Vagina (tissue), 2 donors: ENCODE data around the gene KRT9. TPM values are rescaled to one million over a fixed set of nuclear protein-coding genes. Genes with fewer than 3 reads are reported as not detected.
"Not testable (repeated sequence)": the region's sequence is repeated elsewhere in the genome, so short reads cannot be mapped to it uniquely, and the experiment has no call there.

Source experiments
- DNase-seq, 2 donors: peaks; one replicate each; pipeline ENCODE4 v3.0.0-alpha.2; 2017; ENCODE audit errors: extremely low spot score in 2 of 2
- H3K27ac ChIP-seq: fragments of 200-600 bp; sonication (generic); one replicate; pipeline ENCODE4 v1.5.1; 2019
- H3K27me3 ChIP-seq: fragments of 200-600 bp; sonication (generic); one replicate; pipeline ENCODE4 v1.5.1; 2019
- H3K36me3 ChIP-seq, 2 donors: fragments of 200-600 bp; sonication (generic); one replicate each; pipeline ENCODE4 v1.5.1; 2017 to 2019
- H3K4me1 ChIP-seq: fragments of 200-600 bp; sonication (generic); one replicate; pipeline ENCODE4 v1.5.1; 2019
- H3K4me3 ChIP-seq, 2 donors: fragments of 200-600 bp; sonication (generic); 1 replicate in 1 of 2; 2 replicates in 1 of 2; pipeline ENCODE4 v1.5.1; 2016 to 2019
- H3K9me3 ChIP-seq: fragments of 200-600 bp; sonication (generic); one replicate; pipeline ENCODE4 v1.5.1; 2019
- POLR2A ChIP-seq, 2 donors: fragments of 450-650 bp; IDR thresholded peaks; one replicate each; pipeline ENCODE4 v1.6.1; 2017; ENCODE audit warnings: antibody characterized with exemption in 2 of 2, mild to moderate bottlenecking in 2 of 2, moderate library complexity in 2 of 2
- POLR2AphosphoS5 ChIP-seq, 2 donors: sonication (generic); formaldehyde crosslinking; IDR thresholded peaks; one replicate each; pipeline ENCODE4 v1.9.0; 2017; ENCODE audit warnings: antibody characterized with exemption in 2 of 2, mild to moderate bottlenecking in 2 of 2, low read depth in 1 of 2; ENCODE audit not compliant: insufficient read depth in 1 of 2
- intact Hi-C: fragments of 100-400 bp; cut with DNase I; formaldehyde crosslinking; loops from one replicate; pipeline ENCODE4 v1.15.1; 2023
- total RNA-seq: library from RNA; depleted of rRNA; stranded (reverse); fragments of >200 nt; gene quantifications from one replicate; pipeline ENCODE4 v1.2.3, GENCODE V29; 2016
- TF ChIP-seq, protein P1 (sequence below), 3 experiments: fragments of 450-650 bp in 2 of 3; fragments of 200-600 bp in 1 of 3; sonication (generic) in 1 of 3; IDR thresholded peaks; one replicate each; pipeline ENCODE4 v1.5.1; 2017 to 2019; ENCODE audit warnings: antibody characterized with exemption in 3 of 3, mild to moderate bottlenecking in 2 of 3, moderate library complexity in 2 of 3

The KRT9 gene
- total RNA-seq, 1 donor from 2014 or later = not detected

DNA sequence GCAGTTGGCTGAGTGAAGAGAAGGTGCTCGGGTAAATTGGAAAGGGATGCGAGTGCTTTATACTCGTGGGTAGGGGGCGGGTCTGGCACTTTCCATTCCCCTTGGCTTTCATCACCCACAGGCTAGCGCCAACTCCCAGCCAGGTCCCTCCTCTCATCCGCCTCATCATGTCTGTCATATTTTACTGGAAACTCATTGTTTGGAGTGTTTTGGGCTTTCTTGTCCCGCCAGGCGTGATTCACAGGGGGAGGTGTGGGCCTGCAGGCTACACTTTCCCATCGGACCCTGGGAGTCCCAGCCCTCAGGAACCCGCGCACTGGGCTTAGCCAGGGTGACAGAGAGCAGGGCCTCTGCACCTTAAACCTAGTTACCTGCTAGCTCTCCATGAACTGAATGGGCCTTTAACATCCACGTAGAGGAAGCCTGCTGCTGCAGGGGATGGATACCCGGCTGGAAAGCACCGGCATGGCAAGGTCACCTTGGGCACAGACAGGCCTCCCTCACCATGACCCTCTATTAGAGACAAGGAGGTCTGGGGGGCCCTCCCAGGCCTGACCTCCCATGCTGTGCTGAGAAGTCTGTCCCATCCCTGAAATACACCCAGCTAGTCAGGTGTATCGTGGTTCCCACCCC lies 15.1 kb upstream of the KRT9 start, which contains the start of gene KRT14:
TSS of gene KRT14 (minus strand) at position 33 of the 633 bp plus-strand sequence. CDS start 61 bp downstream, outside the sequence.
- Histone ChIP-seq H3K27me3 (no peaks in the 10 kb centered on the region), H3K27ac (peak within 1 kb of the TSS; percentile 48), H3K4me3 (peak within 1 kb of the TSS in 1 of 2 donors; percentile 38), H3K9me3 (no peaks in the 10 kb centered on the region), H3K4me1 (peaks cover 5% of the 10 kb centered on the region), H3K36me3 (no peaks in the 10 kb centered on the region)
- no peak for TF ChIP-seq POLR2A (IDR thresholded peaks at IDR 0.05)
- TF ChIP-seq POLR2AphosphoS5 (IDR thresholded peaks at IDR 0.05; ENCODE audit: insufficient read depth in 1 of 2, low read depth in 1 of 2) = no peak
- TF ChIP-seq, protein P1, sequence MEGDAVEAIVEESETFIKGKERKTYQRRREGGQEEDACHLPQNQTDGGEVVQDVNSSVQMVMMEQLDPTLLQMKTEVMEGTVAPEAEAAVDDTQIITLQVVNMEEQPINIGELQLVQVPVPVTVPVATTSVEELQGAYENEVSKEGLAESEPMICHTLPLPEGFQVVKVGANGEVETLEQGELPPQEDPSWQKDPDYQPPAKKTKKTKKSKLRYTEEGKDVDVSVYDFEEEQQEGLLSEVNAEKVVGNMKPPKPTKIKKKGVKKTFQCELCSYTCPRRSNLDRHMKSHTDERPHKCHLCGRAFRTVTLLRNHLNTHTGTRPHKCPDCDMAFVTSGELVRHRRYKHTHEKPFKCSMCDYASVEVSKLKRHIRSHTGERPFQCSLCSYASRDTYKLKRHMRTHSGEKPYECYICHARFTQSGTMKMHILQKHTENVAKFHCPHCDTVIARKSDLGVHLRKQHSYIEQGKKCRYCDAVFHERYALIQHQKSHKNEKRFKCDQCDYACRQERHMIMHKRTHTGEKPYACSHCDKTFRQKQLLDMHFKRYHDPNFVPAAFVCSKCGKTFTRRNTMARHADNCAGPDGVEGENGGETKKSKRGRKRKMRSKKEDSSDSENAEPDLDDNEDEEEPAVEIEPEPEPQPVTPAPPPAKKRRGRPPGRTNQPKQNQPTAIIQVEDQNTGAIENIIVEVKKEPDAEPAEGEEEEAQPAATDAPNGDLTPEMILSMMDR (IDR thresholded peaks at IDR 0.05) = no peak
- intact Hi-C loops = no loop called here
- DNase-seq = peak in 1 of 2 donors; percentile 86

DNA sequence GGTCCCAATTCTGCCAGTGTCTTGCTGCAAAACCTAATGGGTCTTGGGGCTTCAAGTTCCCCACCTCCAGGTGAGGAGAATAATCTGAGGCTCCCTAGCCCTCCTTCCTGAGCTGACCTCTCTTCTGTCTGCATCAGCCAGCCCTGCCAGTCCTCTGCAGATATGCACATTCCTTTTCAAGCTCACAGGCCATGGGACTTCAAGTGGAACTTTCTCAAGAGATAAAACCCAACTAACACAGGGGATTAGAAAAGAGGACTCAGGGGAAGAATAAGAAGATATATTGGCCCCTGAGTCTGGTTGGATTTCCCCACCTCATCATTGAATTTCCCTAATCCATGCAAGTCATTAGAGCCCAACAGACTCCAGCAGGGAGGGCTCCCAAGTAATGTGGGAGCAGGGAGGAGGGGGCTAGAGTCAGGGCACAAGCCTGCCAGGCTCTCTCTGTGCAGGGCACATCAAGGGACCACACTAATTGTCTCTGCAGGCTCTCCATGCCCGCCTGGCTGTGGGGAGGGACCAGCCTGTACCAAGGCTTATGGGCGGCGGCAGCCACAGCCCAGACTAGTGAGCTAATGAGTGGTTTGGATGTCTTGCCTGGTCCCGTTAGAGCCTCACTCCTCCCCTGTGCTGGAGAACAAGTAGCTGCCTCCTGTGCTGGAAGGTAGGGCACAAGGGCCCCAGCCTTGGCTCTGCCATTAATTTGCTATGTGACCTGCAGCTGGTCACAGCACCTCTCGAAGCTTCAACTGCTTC lies 13.6 kb upstream of the KRT9 start:
- H3K4me1 ChIP-seq = peaks cover 14% of the 10 kb centered on the region
- no peak for TF ChIP-seq POLR2AphosphoS5 (IDR thresholded peaks at IDR 0.05; ENCODE audit: insufficient read depth in 1 of 2, low read depth in 1 of 2)
- TF ChIP-seq, protein P1 (IDR thresholded peaks at IDR 0.05) = no peak
- TF ChIP-seq POLR2A (IDR thresholded peaks at IDR 0.05) = no peak
- DNase-seq = no peak
- peak overlapping the region in 1 of 2 donors; percentile 38 for H3K4me3 ChIP-seq
- no peaks in the 10 kb centered on the region for H3K36me3 ChIP-seq
- no peaks in the 10 kb centered on the region for H3K27me3 ChIP-seq
- intact Hi-C loops = no loop called here
- no peaks in the 10 kb centered on the region for H3K9me3 ChIP-seq
- peak overlapping the region; percentile 39 for H3K27ac ChIP-seq

DNA sequence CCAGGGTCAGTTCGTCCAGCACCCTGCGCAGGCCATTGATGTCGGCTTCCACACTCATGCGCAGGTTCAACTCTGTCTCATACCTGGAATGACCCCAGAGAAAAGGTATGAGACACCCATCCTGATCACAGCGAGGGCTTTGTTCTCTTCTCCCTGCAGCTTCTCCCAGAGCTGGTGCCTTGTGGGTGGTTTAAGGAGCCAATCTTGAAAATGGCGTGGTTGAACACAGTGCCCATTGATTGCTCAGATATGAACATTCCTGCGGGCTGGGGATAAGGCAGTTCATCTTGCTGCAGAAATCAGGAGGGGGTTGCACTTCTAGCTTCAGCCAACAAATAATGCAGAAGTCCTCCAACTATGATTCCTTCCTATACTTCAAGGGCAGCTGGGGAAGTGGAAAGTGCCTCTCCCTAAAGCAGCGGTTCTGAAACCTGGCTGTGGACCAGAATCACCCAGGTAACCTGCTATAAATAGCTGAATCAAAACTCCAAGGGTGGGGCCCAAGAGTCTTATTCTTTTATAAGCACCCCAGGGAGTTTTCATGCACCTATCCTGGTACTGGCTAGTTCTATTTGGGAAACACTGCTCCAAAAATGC lies 12.6 kb upstream of the KRT9 start:
- intact Hi-C loops, DNase-seq, H3K36me3 ChIP-seq, H3K27me3 ChIP-seq, H3K9me3 ChIP-seq: not testable (repeated sequence)
- peak overlapping the region in 1 of 2 donors; percentile 38 for H3K4me3 ChIP-seq
- peaks cover 23% of the 10 kb centered on the region for H3K4me1 ChIP-seq
- peak overlapping the region; percentile 39 for H3K27ac ChIP-seq

DNA sequence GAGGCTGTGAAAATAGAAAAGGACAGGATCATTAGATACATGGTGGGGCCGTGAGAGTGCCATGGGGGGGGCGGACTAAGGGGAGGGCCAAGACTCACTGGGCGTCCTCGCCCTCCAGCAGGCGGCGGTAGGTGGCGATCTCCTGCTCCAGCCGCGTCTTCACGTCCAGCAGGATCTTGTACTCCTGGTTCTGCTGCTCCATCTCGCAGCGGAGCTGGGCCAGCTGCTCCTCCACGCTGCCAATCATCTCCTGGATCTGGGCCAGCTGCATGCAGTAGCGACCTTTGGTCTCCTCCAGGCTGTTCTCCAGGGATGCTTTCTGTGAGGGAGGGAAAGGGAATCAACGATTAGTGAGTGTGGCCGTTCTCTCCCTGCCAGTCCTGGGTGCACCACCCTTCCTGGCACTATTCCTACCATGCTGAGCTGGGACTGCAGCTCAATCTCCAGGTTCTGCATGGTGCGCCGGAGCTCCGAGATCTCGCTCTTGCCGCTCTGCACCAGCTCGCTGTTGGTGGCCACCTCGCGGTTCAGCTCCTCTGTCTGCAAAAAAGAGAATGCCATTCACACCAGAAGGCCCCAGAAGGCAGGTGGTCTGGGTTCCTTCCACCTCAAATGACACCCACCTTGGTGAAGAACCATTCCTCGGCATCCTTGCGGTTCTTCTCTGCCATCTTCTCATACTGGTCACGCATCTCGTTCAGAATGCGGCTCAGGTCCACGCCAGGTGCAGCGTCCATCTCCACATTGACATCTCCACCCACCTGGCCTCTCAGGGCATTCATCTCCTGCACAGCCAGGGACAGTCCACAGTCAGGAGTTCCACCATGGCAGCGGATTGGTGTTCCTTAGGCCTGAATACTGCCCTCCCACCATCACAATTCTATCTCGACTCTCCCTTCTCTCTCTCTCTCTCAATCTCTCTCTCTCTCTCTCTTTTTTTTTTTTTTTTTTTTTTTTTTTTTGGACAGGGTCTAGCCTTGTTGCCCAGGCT lies 11.6 kb upstream of the KRT9 start:
- H3K4me1 ChIP-seq = peaks cover 30% of the 10 kb centered on the region

DNA sequence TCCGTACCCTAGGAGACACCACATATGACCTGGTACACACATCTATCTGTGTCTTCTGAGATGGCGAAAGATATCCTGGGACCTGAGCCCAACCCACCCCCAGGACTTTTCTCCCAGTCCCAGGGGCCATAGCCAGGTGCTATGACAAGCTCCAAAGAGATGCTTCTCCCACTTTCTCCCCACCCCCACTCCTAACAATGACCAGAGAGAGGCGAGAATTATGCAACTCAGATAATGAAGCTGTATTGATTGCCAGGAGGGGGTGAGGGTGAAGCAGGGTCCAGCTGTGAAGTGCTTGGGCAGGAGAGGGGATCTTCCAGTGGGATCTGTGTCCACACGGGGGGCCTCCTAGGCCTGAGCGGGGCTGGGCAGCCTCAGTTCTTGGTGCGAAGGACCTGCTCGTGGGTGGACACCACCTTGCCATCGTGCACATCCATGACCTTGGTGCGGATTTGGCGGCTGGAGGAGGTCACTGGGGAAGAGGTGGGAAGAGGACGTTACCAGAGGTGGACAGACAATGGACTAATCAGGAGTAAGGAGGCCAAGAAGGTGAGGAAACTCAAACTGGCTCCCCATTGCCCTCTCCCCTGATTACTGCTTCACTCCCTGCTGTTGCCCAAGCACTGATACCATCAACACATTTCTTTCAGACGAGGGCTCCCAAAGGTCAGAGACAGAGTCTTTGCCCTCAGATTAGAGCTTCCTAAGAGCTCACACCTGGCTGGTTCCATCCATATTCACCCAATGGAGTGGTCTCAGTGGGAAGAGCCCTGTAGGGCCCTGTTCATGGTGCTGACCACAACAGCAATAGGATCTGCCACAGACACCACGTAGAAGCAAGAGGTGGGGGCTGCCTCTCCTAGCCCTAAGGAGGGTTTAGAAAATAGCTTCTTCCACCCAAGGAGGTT lies 10.5 kb upstream of the KRT9 start:
- intact Hi-C loops, H3K36me3 ChIP-seq, H3K27me3 ChIP-seq, DNase-seq, H3K9me3 ChIP-seq: not testable (repeated sequence)
- H3K4me1 ChIP-seq = peaks cover 25% of the 10 kb centered on the region
- peak overlapping the region; percentile 56 for H3K27ac ChIP-seq
- H3K4me3 ChIP-seq = peak overlapping the region in 1 of 2 donors; percentile 38

More for the DNA sequence above, 11.6 kb upstream of the KRT9 start:
- intact Hi-C loops = no loop called here
- no peak for DNase-seq
- Histone ChIP-seq H3K9me3 (no peaks in the 10 kb centered on the region), H3K27me3 (no peaks in the 10 kb centered on the region), H3K4me3 (peak overlapping the region in 1 of 2 donors; percentile 38), H3K36me3 (no peaks in the 10 kb centered on the region), H3K27ac (peak overlapping the region; percentile 56)
- no peak for TF ChIP-seq POLR2A (IDR thresholded peaks at IDR 0.05)
- TF ChIP-seq, protein P1 (IDR thresholded peaks at IDR 0.05) = no peak
- TF ChIP-seq POLR2AphosphoS5 (IDR thresholded peaks at IDR 0.05; ENCODE audit: insufficient read depth in 1 of 2, low read depth in 1 of 2) = no peak
